GM12864 (cell line): Measurements from ENCODE around the gene MCM8.

ENCODE experiments used
- DNase-seq: peaks from one replicate; pipeline ENCODE4 v3.0.0-alpha.2; 2011; ENCODE audit warnings: low read depth
- H3K4me3 ChIP-seq: 2 replicates; pipeline ENCODE4 v1.5.1; 2011; ENCODE audit warnings: mild to moderate bottlenecking, low read depth, low read length, control low read depth
- TF ChIP-seq, protein P1 (sequence below): IDR thresholded peaks from 2 replicates; pipeline ENCODE4 v1.5.1; 2011; ENCODE audit warnings: low read depth, mild to moderate bottlenecking, moderate library complexity, low read length, control low read depth, inconsistent platforms; ENCODE audit errors: missing control alignments

Gene MCM8

GRCh38 chr20:6045566-6045965, 95.1 kb downstream of the MCM8 start:
- TF ChIP-seq, protein P1, sequence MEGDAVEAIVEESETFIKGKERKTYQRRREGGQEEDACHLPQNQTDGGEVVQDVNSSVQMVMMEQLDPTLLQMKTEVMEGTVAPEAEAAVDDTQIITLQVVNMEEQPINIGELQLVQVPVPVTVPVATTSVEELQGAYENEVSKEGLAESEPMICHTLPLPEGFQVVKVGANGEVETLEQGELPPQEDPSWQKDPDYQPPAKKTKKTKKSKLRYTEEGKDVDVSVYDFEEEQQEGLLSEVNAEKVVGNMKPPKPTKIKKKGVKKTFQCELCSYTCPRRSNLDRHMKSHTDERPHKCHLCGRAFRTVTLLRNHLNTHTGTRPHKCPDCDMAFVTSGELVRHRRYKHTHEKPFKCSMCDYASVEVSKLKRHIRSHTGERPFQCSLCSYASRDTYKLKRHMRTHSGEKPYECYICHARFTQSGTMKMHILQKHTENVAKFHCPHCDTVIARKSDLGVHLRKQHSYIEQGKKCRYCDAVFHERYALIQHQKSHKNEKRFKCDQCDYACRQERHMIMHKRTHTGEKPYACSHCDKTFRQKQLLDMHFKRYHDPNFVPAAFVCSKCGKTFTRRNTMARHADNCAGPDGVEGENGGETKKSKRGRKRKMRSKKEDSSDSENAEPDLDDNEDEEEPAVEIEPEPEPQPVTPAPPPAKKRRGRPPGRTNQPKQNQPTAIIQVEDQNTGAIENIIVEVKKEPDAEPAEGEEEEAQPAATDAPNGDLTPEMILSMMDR, result no peak
- no peak for DNase-seq

GRCh38 chr20:6046432-6046831, 96.0 kb downstream of the MCM8 start:
- TF ChIP-seq, protein P1, result no peak
- DNase-seq, result no peak
- no peak overlapping the region for H3K4me3 ChIP-seq

More at GRCh38 chr20:6045566-6045965, 95.1 kb downstream of the MCM8 start:
- no peak overlapping the region for H3K4me3 ChIP-seq

- H3K4me3 ChIP-seq, result no peak overlapping the region
- no peak for DNase-seq
- TF ChIP-seq, protein P1, result no peak
Measured at GRCh38 chr20:6048391-6048790, 97.9 kb downstream of the MCM8 start.
